Panc1 (cell line): ENCODE data around the gene INF2. TPM values are rescaled to one million over a fixed set of nuclear protein-coding genes. Genes with fewer than 3 reads are reported as not detected.
A peak's percentile ranks its signal among the peaks of the same experiment; 100 is the strongest.

ENCODE experiments used
- ATAC-seq: fragments of 200-7000 bp; cut with Tn5 transposase; 2 replicates; pipeline ENCODE4 v1.9.1; 2020; ENCODE audit warnings: mild to moderate bottlenecking, moderate library complexity
- BruUV-seq: library from RNA; stranded (reverse); fragments of 400-500 nt; replicated peaks from 2 replicates; lab custom pipeline; 2021; lab: Mats Ljungman, UMichigan
- CTCF ChIA-PET: fragments of 300-600 bp; sonication (Branson Sonifier 250); formaldehyde crosslinking; loops from one replicate; lab custom pipeline; 2022; ENCODE audit warnings: antibody characterized with exemption; lab: Charles Lee
- POLR2A ChIA-PET: fragments of 300-600 bp; sonication (Branson Sonifier 250); formaldehyde crosslinking; loops from one replicate; lab custom pipeline; 2022; ENCODE audit warnings: antibody characterized with exemption; lab: Charles Lee
- DNase-seq: peaks from one replicate; pipeline ENCODE4 v3.0.0-alpha.2; 2010; ENCODE audit warnings: low read depth, low spot score
- H3K27ac ChIP-seq: 2 replicates; pipeline ENCODE4 v1.5.1; 2011; ENCODE audit warnings: mild to moderate bottlenecking, low read length, inconsistent platforms
- H3K27me3 ChIP-seq: fragments of 200-500 bp; sonication (Bioruptor generic); 2 replicates; pipeline ENCODE4 v1.6.0; 2014; ENCODE audit warnings: low read length, inconsistent platforms; ENCODE audit not compliant: control insufficient read depth, insufficient read depth
- H3K36me3 ChIP-seq: fragments of 200-500 bp; sonication (Bioruptor generic); 2 replicates; pipeline ENCODE4 v1.5.1; 2014; ENCODE audit warnings: inconsistent platforms, mild to moderate bottlenecking, low read length, moderate library complexity; ENCODE audit not compliant: control insufficient read depth, insufficient read depth
- H3K4me1 ChIP-seq: 2 replicates; pipeline ENCODE4 v1.5.1; 2011; ENCODE audit warnings: inconsistent platforms, mild to moderate bottlenecking, low read length, moderate library complexity; ENCODE audit not compliant: control insufficient read depth, insufficient read depth
- H3K4me3 ChIP-seq, 2 experiments: 2 replicates each; pipeline ENCODE4 v1.5.1; 2011 to 2012; ENCODE audit warnings: low read depth in 2 of 2, low read length in 2 of 2, mild to moderate bottlenecking in 2 of 2, inconsistent platforms in 1 of 2, moderate library complexity in 1 of 2
- H3K9me3 ChIP-seq: fragments of 200-500 bp; sonication (Bioruptor generic); 2 replicates; pipeline ENCODE4 v1.5.1; 2014; ENCODE audit warnings: low read depth, mild to moderate bottlenecking, inconsistent platforms, low read length, moderate library complexity; ENCODE audit not compliant: control insufficient read depth, insufficient read depth
- POLR2AphosphoS5 ChIP-seq: IDR thresholded peaks from 2 replicates; pipeline ENCODE4 v1.6.1; 2012; ENCODE audit warnings: mild to moderate bottlenecking, low read depth, low read length, moderate library complexity
- SIN3A ChIP-seq: IDR thresholded peaks from 2 replicates; pipeline ENCODE4 v1.6.1; 2012; ENCODE audit warnings: low read depth, mild to moderate bottlenecking, low read length, moderate library complexity, borderline replicate concordance; ENCODE audit not compliant: insufficient read depth
- TCF7L2 ChIP-seq: IDR thresholded peaks from 2 replicates; pipeline ENCODE4 v1.6.1; 2011; ENCODE audit warnings: mild to moderate bottlenecking, low read depth, low read length, inconsistent platforms
- in situ Hi-C: cut with HindIII; loops from 2 replicates; pipeline ENCODE4 v1.10.0; 2016; ENCODE audit warnings: low sequenced_read_pairs, low pct_unique_long_range_greater_than_20kb
- intact Hi-C: fragments of 100-400 bp; cut with micrococcal nuclease; formaldehyde crosslinking; loops from one replicate; pipeline ENCODE4 v1.10.0; 2022; ENCODE audit not compliant: unreplicated experiment
- total RNA-seq: library from RNA; stranded (reverse); gene quantifications from one replicate; pipeline ENCODE4 v1.2.1, GENCODE V29; 2021; ENCODE audit not compliant: unreplicated experiment
- TF ChIP-seq, protein P1 (sequence below), 2 experiments: IDR thresholded peaks; 2 replicates each; pipeline ENCODE4 v1.6.1; 2011 to 2012; ENCODE audit warnings: low read depth in 2 of 2, control low read depth in 1 of 2, low read length in 1 of 2, mild to moderate bottlenecking in 1 of 2, moderate library complexity in 1 of 2; ENCODE audit not compliant: insufficient read depth in 1 of 2
- TF ChIP-seq, protein P2 (sequence below): fragments of 450-650 bp; IDR thresholded peaks from 2 replicates; pipeline ENCODE4 v1.5.1; 2017; ENCODE audit warnings: mild to moderate bottlenecking

Gene INF2
- total RNA-seq, 1 experiment from 2014 or later: 195 TPM

DNA sequence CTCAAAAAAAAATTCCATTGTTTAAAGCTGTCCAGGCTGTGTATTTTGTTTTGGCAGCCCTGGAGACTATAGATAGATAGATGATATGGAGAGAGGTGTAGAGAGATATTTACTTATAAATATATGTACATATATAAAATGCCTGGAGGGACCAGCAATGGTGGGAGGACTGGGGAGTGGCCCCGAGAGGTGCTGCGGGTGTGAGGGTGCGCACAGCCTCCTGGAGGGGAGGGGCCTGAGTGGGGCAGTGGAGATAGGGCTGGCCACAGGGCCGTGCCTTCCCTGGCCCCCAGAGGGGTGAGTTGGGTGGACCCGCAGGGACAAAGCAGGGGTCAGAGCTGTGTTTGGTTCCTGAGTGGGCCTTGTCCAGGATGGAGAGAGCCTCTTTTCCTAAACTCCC is 41.1 kb downstream of the INF2 start:
- H3K27me3 ChIP-seq: no peaks in the 10 kb centered on the region
- DNase-seq: no peak
- H3K4me3 ChIP-seq: no peak overlapping the region
- in situ Hi-C loops: no loop called here
- ChIA-PET CTCF (no interaction called here), POLR2A (no interaction called here)
- no peak for ATAC-seq
- H3K36me3 ChIP-seq: no peaks in the 10 kb centered on the region
- H3K9me3 ChIP-seq: no peaks in the 10 kb centered on the region
- no peak overlapping the region for H3K27ac ChIP-seq
- no peak for TF ChIP-seq TCF7L2
- no peak for TF ChIP-seq SIN3A
- intact Hi-C loops: no loop called here
- BruUV-seq: no TSS peak
- peaks cover 9% of the 10 kb centered on the region for H3K4me1 ChIP-seq

DNA sequence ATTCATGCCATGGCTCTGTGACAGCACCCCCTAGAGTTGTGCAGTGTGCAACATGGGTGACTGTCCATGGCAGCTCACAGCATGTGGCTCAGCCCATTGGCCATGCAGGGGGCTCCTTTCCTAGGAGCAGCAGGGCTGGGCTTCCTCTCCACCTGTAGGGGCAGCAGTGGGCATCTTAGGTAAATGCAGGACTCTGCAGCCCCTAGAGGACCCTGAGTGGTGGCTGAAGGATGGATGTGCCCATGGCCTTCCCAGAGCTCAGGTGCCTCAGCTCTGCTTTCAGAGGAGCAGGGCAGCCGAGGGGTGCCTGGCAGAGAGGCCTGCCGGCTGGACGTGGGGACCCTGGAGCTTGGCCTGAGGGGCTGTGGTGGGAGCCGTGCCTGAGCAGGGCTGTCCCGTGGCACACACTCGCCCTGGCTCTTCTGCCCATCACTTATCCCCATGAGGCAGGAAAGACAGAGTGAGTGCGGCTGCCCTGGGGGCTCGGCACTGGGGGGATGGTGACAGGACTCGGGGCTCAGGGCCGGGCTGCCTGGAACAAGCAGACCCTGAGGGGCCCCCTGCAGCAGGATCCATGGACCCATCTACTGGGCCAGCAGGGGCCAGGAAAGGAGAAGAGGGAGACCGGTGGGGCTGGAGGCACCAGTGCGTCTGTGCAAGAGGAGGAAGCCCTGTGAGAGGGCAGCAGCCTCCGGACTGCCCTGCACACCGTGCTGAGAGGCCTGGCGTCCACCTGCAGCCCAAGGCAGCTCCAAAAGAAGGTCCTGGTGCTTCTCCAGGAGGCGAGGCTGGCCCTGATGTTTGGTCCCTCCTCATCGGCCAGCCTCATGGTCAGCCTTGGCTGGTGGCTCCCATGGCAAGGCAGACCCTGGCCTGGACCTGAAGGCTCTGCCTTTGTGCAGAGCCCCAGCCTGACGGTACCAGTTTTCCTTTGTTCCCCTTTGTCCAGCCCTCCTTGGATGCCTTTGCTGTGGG is 42.2 kb downstream of the INF2 start:
- intact Hi-C loops (no loop called here), in situ Hi-C loops (no loop called here)
- Histone ChIP-seq H3K36me3 (no peaks in the 10 kb centered on the region), H3K9me3 (no peaks in the 10 kb centered on the region), H3K4me3 (no peak overlapping the region), H3K27ac (no peak overlapping the region), H3K27me3 (no peaks in the 10 kb centered on the region), H3K4me1 (no peaks in the 10 kb centered on the region)
- no peak for DNase-seq
- 0 out of 2 replicates have a peak, but pooled peaks have one; percentile 28 for ATAC-seq
- CTCF ChIA-PET: no interaction called here
- no peak for TF ChIP-seq SIN3A
- TF ChIP-seq TCF7L2: no peak
- TF ChIP-seq, protein P1, sequence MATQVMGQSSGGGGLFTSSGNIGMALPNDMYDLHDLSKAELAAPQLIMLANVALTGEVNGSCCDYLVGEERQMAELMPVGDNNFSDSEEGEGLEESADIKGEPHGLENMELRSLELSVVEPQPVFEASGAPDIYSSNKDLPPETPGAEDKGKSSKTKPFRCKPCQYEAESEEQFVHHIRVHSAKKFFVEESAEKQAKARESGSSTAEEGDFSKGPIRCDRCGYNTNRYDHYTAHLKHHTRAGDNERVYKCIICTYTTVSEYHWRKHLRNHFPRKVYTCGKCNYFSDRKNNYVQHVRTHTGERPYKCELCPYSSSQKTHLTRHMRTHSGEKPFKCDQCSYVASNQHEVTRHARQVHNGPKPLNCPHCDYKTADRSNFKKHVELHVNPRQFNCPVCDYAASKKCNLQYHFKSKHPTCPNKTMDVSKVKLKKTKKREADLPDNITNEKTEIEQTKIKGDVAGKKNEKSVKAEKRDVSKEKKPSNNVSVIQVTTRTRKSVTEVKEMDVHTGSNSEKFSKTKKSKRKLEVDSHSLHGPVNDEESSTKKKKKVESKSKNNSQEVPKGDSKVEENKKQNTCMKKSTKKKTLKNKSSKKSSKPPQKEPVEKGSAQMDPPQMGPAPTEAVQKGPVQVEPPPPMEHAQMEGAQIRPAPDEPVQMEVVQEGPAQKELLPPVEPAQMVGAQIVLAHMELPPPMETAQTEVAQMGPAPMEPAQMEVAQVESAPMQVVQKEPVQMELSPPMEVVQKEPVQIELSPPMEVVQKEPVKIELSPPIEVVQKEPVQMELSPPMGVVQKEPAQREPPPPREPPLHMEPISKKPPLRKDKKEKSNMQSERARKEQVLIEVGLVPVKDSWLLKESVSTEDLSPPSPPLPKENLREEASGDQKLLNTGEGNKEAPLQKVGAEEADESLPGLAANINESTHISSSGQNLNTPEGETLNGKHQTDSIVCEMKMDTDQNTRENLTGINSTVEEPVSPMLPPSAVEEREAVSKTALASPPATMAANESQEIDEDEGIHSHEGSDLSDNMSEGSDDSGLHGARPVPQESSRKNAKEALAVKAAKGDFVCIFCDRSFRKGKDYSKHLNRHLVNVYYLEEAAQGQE (IDR thresholded peaks at IDR 0.05; ENCODE audit: insufficient read depth in 1 of 2, low read depth in 2 of 2, low read length in 1 of 2): no peak
- TF ChIP-seq, protein P2, sequence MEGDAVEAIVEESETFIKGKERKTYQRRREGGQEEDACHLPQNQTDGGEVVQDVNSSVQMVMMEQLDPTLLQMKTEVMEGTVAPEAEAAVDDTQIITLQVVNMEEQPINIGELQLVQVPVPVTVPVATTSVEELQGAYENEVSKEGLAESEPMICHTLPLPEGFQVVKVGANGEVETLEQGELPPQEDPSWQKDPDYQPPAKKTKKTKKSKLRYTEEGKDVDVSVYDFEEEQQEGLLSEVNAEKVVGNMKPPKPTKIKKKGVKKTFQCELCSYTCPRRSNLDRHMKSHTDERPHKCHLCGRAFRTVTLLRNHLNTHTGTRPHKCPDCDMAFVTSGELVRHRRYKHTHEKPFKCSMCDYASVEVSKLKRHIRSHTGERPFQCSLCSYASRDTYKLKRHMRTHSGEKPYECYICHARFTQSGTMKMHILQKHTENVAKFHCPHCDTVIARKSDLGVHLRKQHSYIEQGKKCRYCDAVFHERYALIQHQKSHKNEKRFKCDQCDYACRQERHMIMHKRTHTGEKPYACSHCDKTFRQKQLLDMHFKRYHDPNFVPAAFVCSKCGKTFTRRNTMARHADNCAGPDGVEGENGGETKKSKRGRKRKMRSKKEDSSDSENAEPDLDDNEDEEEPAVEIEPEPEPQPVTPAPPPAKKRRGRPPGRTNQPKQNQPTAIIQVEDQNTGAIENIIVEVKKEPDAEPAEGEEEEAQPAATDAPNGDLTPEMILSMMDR: peak; percentile 68; the same call in 1 of the 2 replicates
- no peak for TF ChIP-seq POLR2AphosphoS5
- BruUV-seq: no TSS peak
- POLR2A ChIA-PET: no interaction called here

DNA sequence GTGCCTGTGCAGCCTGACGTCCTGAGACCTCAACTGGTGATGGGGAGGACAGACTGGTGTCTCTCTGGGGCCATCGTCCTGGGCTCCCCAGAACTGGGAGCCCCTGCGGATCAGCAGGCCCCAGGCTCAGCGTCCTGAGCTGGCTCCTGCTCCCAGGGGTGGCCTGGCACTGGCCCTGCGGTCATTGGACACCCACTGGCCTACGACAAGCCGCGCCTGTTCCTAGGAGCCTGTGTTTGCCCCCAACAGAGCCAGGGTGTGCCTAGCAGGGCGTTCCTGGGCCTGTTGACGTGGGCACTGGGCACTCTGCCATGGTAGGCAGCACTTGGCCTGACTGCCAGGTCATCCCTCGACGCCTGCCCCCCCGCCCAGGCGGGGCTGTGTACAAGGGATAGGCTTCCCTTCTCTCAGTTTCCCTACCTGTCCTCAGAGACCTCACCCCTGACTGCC is 43.0 kb downstream of the INF2 start:
- no peaks in the 10 kb centered on the region for H3K36me3 ChIP-seq
- H3K4me1 ChIP-seq: no peaks in the 10 kb centered on the region
- H3K27me3 ChIP-seq: no peaks in the 10 kb centered on the region
- no peak for DNase-seq
- ChIA-PET CTCF (no interaction called here), POLR2A (no interaction called here)
- no peaks in the 10 kb centered on the region for H3K9me3 ChIP-seq
- no peak for ATAC-seq
- intact Hi-C loops (no loop called here), in situ Hi-C loops (no loop called here)
- TF ChIP-seq, protein P2: no peak
- TF ChIP-seq, protein P1 (IDR thresholded peaks at IDR 0.05; ENCODE audit: insufficient read depth in 1 of 2, low read depth in 2 of 2, low read length in 1 of 2): no peak
- TF ChIP-seq TCF7L2 (no peak), POLR2AphosphoS5 (no peak), SIN3A (no peak)
- H3K27ac ChIP-seq: no peak overlapping the region
- no peak overlapping the region for H3K4me3 ChIP-seq
- no TSS peak for BruUV-seq
